Lung (tissue), 4 donors: ENCODE results near the gene PEX1. TPM values are rescaled to one million over a fixed set of nuclear protein-coding genes. Genes with fewer than 3 reads are reported as not detected.

ENCODE experiments used
- polyA plus RNA-seq, 2 donors: library from polyadenylated mRNA; stranded (reverse); fragments of 200-250 nt; gene quantifications; one replicate each; pipeline ENCODE4 v1.2.1, GENCODE V29; 2013
- total RNA-seq, 2 donors: library from RNA; depleted of rRNA in 1 of 2; stranded (reverse); fragments of >200 nt in 1 of 2; gene quantifications; one replicate each; pipeline ENCODE4 v1.2.1, GENCODE V29; 2014 to 2021
- donor health status: Bipolar disorder and iron deficiency.
- donor health status: healthy.
- donor health status: DM: yes; HTN: yes; CAD: no.

PEX1 gene
- total and polyA plus RNA-seq, 4 donors, result 7.2 to 52.7 (median 13.8) TPM

Other genes starting within 250 kb of the PEX1 start
- 10 to 100 TPM; 29.9 to 80.3 TPM for gene GATAD1, start 81.0 kb downstream of the PEX1 start, total RNA-seq
- 10 to 100 TPM; 15.9 to 26.3 TPM for gene GATAD1, start 81.0 kb downstream of the PEX1 start, polyA plus RNA-seq
- gene ERVW-1, start 50.6 kb downstream of the PEX1 start, total RNA-seq, result under 1 TPM in 1 of 2 donors, not detected in 1; 0.25 TPM
- under 1 TPM in 1 of 2 donors, not detected in 1; 0.04 TPM for gene ERVW-1, start 50.6 kb downstream of the PEX1 start, polyA plus RNA-seq
- 10 to 100 TPM in 1 of 2 donors, 1 to 10 TPM in 1; 9.0 to 19.5 TPM for gene RBM48, start 275 bp upstream of the PEX1 start, total RNA-seq
- 1 to 10 TPM; 6.2 to 7.4 TPM for gene RBM48, start 275 bp upstream of the PEX1 start, polyA plus RNA-seq
- 100 to 1,000 TPM in 1 of 2 donors, 10 to 100 TPM in 1; 16.8 to 123 TPM for gene FAM133B, start 61.9 kb upstream of the PEX1 start, total RNA-seq
- gene FAM133B, start 61.9 kb upstream of the PEX1 start, polyA plus RNA-seq, result 10 to 100 TPM in 1 of 2 donors, 1 to 10 TPM in 1; 9.6 to 23.9 TPM